Measurements from ENCODE around the gene ARL5C.
A peak's percentile ranks its signal among the peaks of the same experiment; 100 is the strongest.
"Not testable (repeated sequence)": the region's sequence is repeated elsewhere in the genome, so short reads cannot be mapped to it uniquely, and the experiment has no call there.

ARL5C gene

GRCh38 chr17:39194089-39194984, 28.4 kb upstream of the ARL5C start:
- DNase-seq (ENCODE audit: low read depth in 2 of 2): no peak

- no peak for DNase-seq (ENCODE audit: low read depth in 2 of 2)
Observed at GRCh38 chr17:39193346-39193745, 27.4 kb upstream of the ARL5C start.

- no peak for DNase-seq (ENCODE audit: low read depth in 2 of 2)
Observed at GRCh38 chr17:39192901-39193300, 26.9 kb upstream of the ARL5C start.

- no peak for DNase-seq (ENCODE audit: low read depth in 2 of 2)
Observed at GRCh38 chr17:39191750-39192510, 26.0 kb upstream of the ARL5C start.

- no peak for DNase-seq (ENCODE audit: low read depth in 2 of 2)
Observed at GRCh38 chr17:39187152-39187830, 21.3 kb upstream of the ARL5C start.

- no peak for DNase-seq (ENCODE audit: low read depth in 2 of 2)
Observed at GRCh38 chr17:39186481-39187002, 20.6 kb upstream of the ARL5C start.

- no peak for DNase-seq (ENCODE audit: low read depth in 2 of 2)
Observed at GRCh38 chr17:39183720-39184119, 17.8 kb upstream of the ARL5C start.

GRCh38 chr17:39183045-39183444, 17.1 kb upstream of the ARL5C start:
- no peak for DNase-seq (ENCODE audit: low read depth in 2 of 2)

- DNase-seq (ENCODE audit: low read depth in 2 of 2): no peak
Observed at GRCh38 chr17:39181303-39181702, 15.3 kb upstream of the ARL5C start.

- no peak for DNase-seq (ENCODE audit: low read depth in 2 of 2)
Observed at GRCh38 chr17:39178536-39178935, 12.6 kb upstream of the ARL5C start.

GRCh38 chr17:39177256-39177655, 11.3 kb upstream of the ARL5C start:
- no peak for DNase-seq (ENCODE audit: low read depth in 2 of 2)

GRCh38 chr17:39175695-39176093, 9.7 kb upstream of the ARL5C start:
- DNase-seq (ENCODE audit: low read depth in 2 of 2): no peak

- peak; percentile 63 to 73 for DNase-seq (ENCODE audit: low read depth in 2 of 2)
Observed at GRCh38 chr17:39174920-39175694, 9.1 kb upstream of the ARL5C start.

GRCh38 chr17:39173526-39174274, 7.7 kb upstream of the ARL5C start:
- DNase-seq (ENCODE audit: low read depth in 2 of 2): no peak

- DNase-seq (ENCODE audit: low read depth in 2 of 2): no peak
Observed at GRCh38 chr17:39173080-39173479, 7.1 kb upstream of the ARL5C start.

- no peak for DNase-seq (ENCODE audit: low read depth in 2 of 2)
Observed at GRCh38 chr17:39171933-39172332, 6.0 kb upstream of the ARL5C start.

- no peak for DNase-seq (ENCODE audit: low read depth in 2 of 2)
Observed at GRCh38 chr17:39170558-39170957, 4.6 kb upstream of the ARL5C start.

- no peak for DNase-seq (ENCODE audit: low read depth in 2 of 2)
Observed at GRCh38 chr17:39170109-39170508, 4.1 kb upstream of the ARL5C start.

GRCh38 chr17:39169518-39169917, 3.6 kb upstream of the ARL5C start:
- no peak for DNase-seq (ENCODE audit: low read depth in 2 of 2)

GRCh38 chr17:39169101-39169500, 3.1 kb upstream of the ARL5C start:
- no peak for DNase-seq (ENCODE audit: low read depth in 2 of 2)

- not testable (repeated sequence) for DNase-seq (ENCODE audit: low read depth in 2 of 2)
Observed at GRCh38 chr17:39168503-39168902, 2.5 kb upstream of the ARL5C start.

Data from activated CD4-positive, alpha-beta T cell treated with anti-CD3 and anti-CD28 coated beads for 24 hours (primary cell).